Trophoblast cell (in vitro differentiated cells and primary cell): ENCODE data around the gene DTNA.

Experiments used
- DNase-seq, 2 donors: peaks; one replicate each; pipeline ENCODE4 v3.0.0-alpha.2; 2016
- H2AFZ ChIP-seq: 2 replicates; pipeline ENCODE4 v1.6.1; 2013; ENCODE audit warnings: low read length, moderate library complexity, mild to moderate bottlenecking; ENCODE audit not compliant: insufficient read depth, poor library complexity
- H2AK5ac ChIP-seq: 2 replicates; pipeline ENCODE4 v1.6.1; 2013; ENCODE audit warnings: mild to moderate bottlenecking, low read length
- H2BK120ac ChIP-seq: 2 replicates; pipeline ENCODE4 v1.6.1; 2013; ENCODE audit warnings: low read length, mild to moderate bottlenecking, moderate library complexity; ENCODE audit not compliant: insufficient read depth, poor library complexity
- H2BK12ac ChIP-seq: 2 replicates; pipeline ENCODE4 v1.6.1; 2013; ENCODE audit warnings: mild to moderate bottlenecking, low read length, moderate library complexity
- H2BK5ac ChIP-seq: 2 replicates; pipeline ENCODE4 v1.6.1; 2013; ENCODE audit warnings: low read length, low read depth, moderate library complexity, mild to moderate bottlenecking; ENCODE audit not compliant: poor library complexity
- H3K14ac ChIP-seq: 2 replicates; pipeline ENCODE4 v1.6.1; 2013; ENCODE audit warnings: mild to moderate bottlenecking, low read length
- H3K18ac ChIP-seq: 2 replicates; pipeline ENCODE4 v1.6.1; 2013; ENCODE audit warnings: mild to moderate bottlenecking, low read length
- H3K23ac ChIP-seq: 2 replicates; pipeline ENCODE4 v1.6.1; 2013; ENCODE audit warnings: low read length
- H3K27ac ChIP-seq: 2 replicates; pipeline ENCODE4 v1.5.1; 2013; ENCODE audit warnings: low read depth, mild to moderate bottlenecking, inconsistent platforms, low read length, moderate library complexity
- H3K27me3 ChIP-seq: 2 replicates; pipeline ENCODE4 v1.6.1; 2013; ENCODE audit warnings: inconsistent platforms, mild to moderate bottlenecking, low read length, moderate library complexity; ENCODE audit not compliant: insufficient read depth
- H3K36me3 ChIP-seq, 2 experiments: 1 replicate in 1 of 2; 2 replicates in 1 of 2; pipeline ENCODE4 v1.6.1; 2013; ENCODE audit warnings: low read length in 2 of 2, mild to moderate bottlenecking in 2 of 2, moderate library complexity in 1 of 2; ENCODE audit not compliant: insufficient read depth in 2 of 2, control insufficient read depth in 1 of 2
- H3K4ac ChIP-seq: 2 replicates; pipeline ENCODE4 v1.6.1; 2013; ENCODE audit warnings: low read depth, mild to moderate bottlenecking, low read length, moderate library complexity
- H3K4me1 ChIP-seq, 2 experiments: 1 replicate in 1 of 2; 2 replicates in 1 of 2; pipeline ENCODE4 v1.6.1; 2013; ENCODE audit warnings: low read length in 2 of 2, mild to moderate bottlenecking in 2 of 2, moderate library complexity in 1 of 2; ENCODE audit not compliant: insufficient read depth in 2 of 2, control insufficient read depth in 1 of 2
- H3K4me2 ChIP-seq: 2 replicates; pipeline ENCODE4 v1.6.1; 2013; ENCODE audit warnings: inconsistent platforms, mild to moderate bottlenecking, low read length, moderate library complexity
- H3K4me3 ChIP-seq: 2 replicates; pipeline ENCODE4 v1.5.1; 2013; ENCODE audit warnings: mild to moderate bottlenecking, low read depth, low read length, inconsistent platforms
- H3K79me1 ChIP-seq: one replicate; pipeline ENCODE4 v1.6.1; 2013; ENCODE audit warnings: low read length
- H3K79me2 ChIP-seq: 2 replicates; pipeline ENCODE4 v1.6.1; 2013; ENCODE audit warnings: low read length, mild to moderate bottlenecking; ENCODE audit not compliant: control insufficient read depth, insufficient read depth, poor library complexity
- H3K9ac ChIP-seq: 2 replicates; pipeline ENCODE4 v1.6.1; 2013; ENCODE audit warnings: mild to moderate bottlenecking, low read length
- H3K9me3 ChIP-seq: 2 replicates; pipeline ENCODE4 v1.6.1; 2013; ENCODE audit warnings: low read depth, mild to moderate bottlenecking, control low read depth, inconsistent platforms, low read length; ENCODE audit not compliant: insufficient read depth
- H4K12ac ChIP-seq: 2 replicates; pipeline ENCODE4 v1.6.1; 2013; ENCODE audit warnings: low read depth, mild to moderate bottlenecking, low read length, moderate library complexity
- H4K8ac ChIP-seq: 2 replicates; pipeline ENCODE4 v1.6.1; 2013; ENCODE audit warnings: low read depth, mild to moderate bottlenecking, low read length, moderate library complexity
- H4K91ac ChIP-seq: one replicate; pipeline ENCODE4 v1.6.1; 2013; ENCODE audit warnings: low read depth, mild to moderate bottlenecking, low read length, moderate library complexity
- WGBS: extraction: QIAGEN DNeasy Blood & Tissue Kit; methylation state at CpG from one replicate; pipeline ENCODE4 v1.1.7; 2013; ENCODE audit warnings: missing lambda C conversion rate; ENCODE audit not compliant: insufficient read length, insufficient coverage; ENCODE audit errors: extremely low coverage; 5-methylcytosine and 5-hydroxymethylcytosine counted together

Gene DTNA

DNA sequence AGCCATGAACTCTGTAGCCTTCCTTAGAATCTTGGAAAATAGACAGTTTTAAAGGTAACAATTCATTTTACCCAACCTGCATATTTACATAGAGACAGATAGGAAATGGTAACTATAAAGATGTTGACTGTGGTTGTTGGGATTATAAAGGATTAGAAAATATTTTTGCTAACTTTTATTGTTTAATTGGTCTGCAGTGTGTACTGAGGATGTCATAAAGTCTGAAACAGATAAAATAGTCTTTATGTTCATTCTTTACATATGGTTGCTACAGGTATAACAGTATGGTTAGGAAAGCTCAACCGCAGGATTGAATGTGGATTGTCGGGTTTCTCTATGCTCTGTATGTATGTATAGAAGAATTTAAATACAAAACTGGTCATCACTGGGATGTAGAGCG is 7.3 kb upstream of the DTNA start:
- no peak overlapping the region for H2BK12ac ChIP-seq
- H2AK5ac ChIP-seq, result no peak overlapping the region
- H3K27ac ChIP-seq, result no peak overlapping the region
- no peaks in the 10 kb centered on the region for H3K9me3 ChIP-seq
- H3K4me3 ChIP-seq, result no peak overlapping the region
- H3K4ac ChIP-seq, result no peak overlapping the region
- H3K79me2 ChIP-seq, result no peaks in the 10 kb centered on the region
- no peaks in the 10 kb centered on the region for H3K36me3 ChIP-seq
- H3K4me2 ChIP-seq, result no peak overlapping the region
- H3K14ac ChIP-seq, result no peak overlapping the region
- DNase-seq, result no peak
- no peak overlapping the region for H2BK120ac ChIP-seq
- H4K91ac ChIP-seq, result no peak overlapping the region
- no peak overlapping the region for H3K18ac ChIP-seq
- no peak overlapping the region for H4K12ac ChIP-seq
- H2AFZ ChIP-seq, result no peak overlapping the region
- H3K4me1 ChIP-seq, result no peaks in the 10 kb centered on the region
- no peaks in the 10 kb centered on the region for H3K79me1 ChIP-seq
- WGBS, result no CpG with 5 or more reads among the region's 3 CpGs
- H3K23ac ChIP-seq, result no peak overlapping the region
- H3K9ac ChIP-seq, result no peak overlapping the region
- H2BK5ac ChIP-seq, result no peak overlapping the region
- H4K8ac ChIP-seq, result no peak overlapping the region
- no peaks in the 10 kb centered on the region for H3K27me3 ChIP-seq

DNA sequence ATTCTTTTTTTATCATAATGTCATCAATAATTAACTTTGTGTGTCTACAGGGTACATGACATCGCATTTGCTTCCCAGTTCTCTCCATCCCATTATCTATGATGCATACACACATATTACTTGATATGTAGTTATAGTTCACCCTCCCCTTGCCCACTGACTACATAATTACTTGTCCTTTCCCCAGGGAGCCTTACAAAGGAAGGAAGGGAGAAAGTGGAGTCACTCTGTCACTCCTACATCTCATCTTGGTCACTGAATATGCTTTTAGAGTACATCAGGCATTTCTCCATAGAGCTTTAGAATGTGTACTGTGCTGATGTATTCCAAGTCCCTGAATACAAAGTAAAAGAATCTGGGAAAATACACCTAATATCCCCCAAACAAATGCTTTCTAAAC is 6.0 kb upstream of the DTNA start:
- no peak overlapping the region for H3K27ac ChIP-seq
- H4K91ac ChIP-seq, result no peak overlapping the region
- no peaks in the 10 kb centered on the region for H3K9me3 ChIP-seq
- no peak overlapping the region for H2BK12ac ChIP-seq
- no peaks in the 10 kb centered on the region for H3K79me2 ChIP-seq
- H2BK120ac ChIP-seq, result no peak overlapping the region
- H3K9ac ChIP-seq, result no peak overlapping the region
- no peak overlapping the region for H2AK5ac ChIP-seq
- no peak overlapping the region for H3K23ac ChIP-seq
- H2BK5ac ChIP-seq, result no peak overlapping the region
- H3K36me3 ChIP-seq, result no peaks in the 10 kb centered on the region
- H4K12ac ChIP-seq, result no peak overlapping the region
- no peak overlapping the region for H4K8ac ChIP-seq
- no peak for DNase-seq
- H3K4me1 ChIP-seq, result no peaks in the 10 kb centered on the region
- no peak overlapping the region for H2AFZ ChIP-seq
- H3K79me1 ChIP-seq, result no peaks in the 10 kb centered on the region
- no peak overlapping the region for H3K14ac ChIP-seq
- no peak overlapping the region for H3K4me3 ChIP-seq
- H3K27me3 ChIP-seq, result no peaks in the 10 kb centered on the region
- no CpG with 5 or more reads among the region's 1 CpG for WGBS
- H3K4ac ChIP-seq, result no peak overlapping the region
- H3K18ac ChIP-seq, result no peak overlapping the region
- H3K4me2 ChIP-seq, result no peak overlapping the region

DNA sequence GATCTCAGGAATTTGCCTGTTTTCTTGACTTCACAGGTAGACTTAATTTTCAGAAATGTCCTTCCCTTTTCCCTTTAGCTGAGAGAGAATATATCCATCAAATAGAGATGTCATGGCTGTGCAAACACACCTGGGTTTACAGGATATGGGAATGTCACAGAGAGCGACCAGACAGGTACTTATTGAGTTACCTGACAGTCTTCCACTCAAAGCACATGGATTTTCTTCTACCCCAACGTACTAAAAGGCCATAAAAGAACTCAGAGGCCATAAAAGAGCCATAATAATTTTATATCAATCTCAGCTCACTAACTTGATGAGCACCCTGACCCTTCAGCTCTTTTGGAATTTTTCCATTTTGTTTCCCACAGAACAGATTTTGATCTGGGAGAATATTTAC is 5.3 kb upstream of the DTNA start:
- no peaks in the 10 kb centered on the region for H3K27me3 ChIP-seq
- no peaks in the 10 kb centered on the region for H3K36me3 ChIP-seq
- no CpG with 5 or more reads among the region's 2 CpGs for WGBS
- H3K9ac ChIP-seq, result no peak overlapping the region
- H3K4me3 ChIP-seq, result no peak overlapping the region
- H3K23ac ChIP-seq, result no peak overlapping the region
- no peak for DNase-seq
- H2BK12ac ChIP-seq, result no peak overlapping the region
- H3K4me1 ChIP-seq, result no peaks in the 10 kb centered on the region
- no peak overlapping the region for H4K91ac ChIP-seq
- no peak overlapping the region for H3K4me2 ChIP-seq
- H3K79me2 ChIP-seq, result no peaks in the 10 kb centered on the region
- H2BK120ac ChIP-seq, result no peak overlapping the region
- no peak overlapping the region for H2BK5ac ChIP-seq
- H3K27ac ChIP-seq, result no peak overlapping the region
- no peak overlapping the region for H3K18ac ChIP-seq
- no peak overlapping the region for H3K14ac ChIP-seq
- H4K8ac ChIP-seq, result no peak overlapping the region
- H3K4ac ChIP-seq, result no peak overlapping the region
- H3K79me1 ChIP-seq, result no peaks in the 10 kb centered on the region
- H3K9me3 ChIP-seq, result no peaks in the 10 kb centered on the region
- no peak overlapping the region for H2AK5ac ChIP-seq
- H2AFZ ChIP-seq, result no peak overlapping the region
- H4K12ac ChIP-seq, result no peak overlapping the region

DNA sequence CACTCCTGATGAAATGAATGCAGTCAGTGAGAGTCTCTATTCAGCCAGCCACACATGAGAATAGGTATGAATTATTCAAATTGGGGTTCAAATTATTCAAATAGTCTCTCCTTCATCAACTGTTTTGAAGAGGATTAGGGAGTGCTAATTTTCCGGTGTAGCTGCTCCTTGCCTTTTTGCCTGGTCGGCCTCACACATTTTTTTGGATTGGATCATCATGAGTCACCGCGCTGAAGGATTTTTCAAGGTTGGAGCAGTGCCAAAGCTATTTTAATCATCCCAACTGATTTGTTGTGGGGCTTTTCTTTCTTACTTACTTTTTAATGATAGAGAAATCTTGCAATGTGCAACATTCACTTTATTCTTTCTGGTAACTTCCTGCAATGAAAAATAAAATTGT is 2.4 kb upstream of the DTNA start:
- H2AFZ ChIP-seq, result no peak overlapping the region
- H3K9ac ChIP-seq, result no peak overlapping the region
- no peak overlapping the region for H2BK12ac ChIP-seq
- H2AK5ac ChIP-seq, result no peak overlapping the region
- no peak overlapping the region for H2BK120ac ChIP-seq
- no peak overlapping the region for H3K4ac ChIP-seq
- no peak overlapping the region for H2BK5ac ChIP-seq
- WGBS, result no CpG with 5 or more reads among the region's 4 CpGs
- no peak overlapping the region for H3K4me2 ChIP-seq
- no peak overlapping the region for H3K27ac ChIP-seq
- no peak overlapping the region for H3K18ac ChIP-seq
- no peak overlapping the region for H4K8ac ChIP-seq
- H3K36me3 ChIP-seq, result no peaks in the 10 kb centered on the region
- H4K91ac ChIP-seq, result no peak overlapping the region
- H3K4me1 ChIP-seq, result no peaks in the 10 kb centered on the region
- H3K14ac ChIP-seq, result no peak overlapping the region
- no peaks in the 10 kb centered on the region for H3K79me2 ChIP-seq
- H3K4me3 ChIP-seq, result no peak overlapping the region
- H4K12ac ChIP-seq, result no peak overlapping the region
- peak; percentile 39 to 86 for DNase-seq
- H3K23ac ChIP-seq, result no peak overlapping the region
- no peaks in the 10 kb centered on the region for H3K27me3 ChIP-seq
- no peaks in the 10 kb centered on the region for H3K79me1 ChIP-seq
- no peaks in the 10 kb centered on the region for H3K9me3 ChIP-seq
